Measurements from ENCODE around the gene SMDT1.

Gene SMDT1

DNA sequence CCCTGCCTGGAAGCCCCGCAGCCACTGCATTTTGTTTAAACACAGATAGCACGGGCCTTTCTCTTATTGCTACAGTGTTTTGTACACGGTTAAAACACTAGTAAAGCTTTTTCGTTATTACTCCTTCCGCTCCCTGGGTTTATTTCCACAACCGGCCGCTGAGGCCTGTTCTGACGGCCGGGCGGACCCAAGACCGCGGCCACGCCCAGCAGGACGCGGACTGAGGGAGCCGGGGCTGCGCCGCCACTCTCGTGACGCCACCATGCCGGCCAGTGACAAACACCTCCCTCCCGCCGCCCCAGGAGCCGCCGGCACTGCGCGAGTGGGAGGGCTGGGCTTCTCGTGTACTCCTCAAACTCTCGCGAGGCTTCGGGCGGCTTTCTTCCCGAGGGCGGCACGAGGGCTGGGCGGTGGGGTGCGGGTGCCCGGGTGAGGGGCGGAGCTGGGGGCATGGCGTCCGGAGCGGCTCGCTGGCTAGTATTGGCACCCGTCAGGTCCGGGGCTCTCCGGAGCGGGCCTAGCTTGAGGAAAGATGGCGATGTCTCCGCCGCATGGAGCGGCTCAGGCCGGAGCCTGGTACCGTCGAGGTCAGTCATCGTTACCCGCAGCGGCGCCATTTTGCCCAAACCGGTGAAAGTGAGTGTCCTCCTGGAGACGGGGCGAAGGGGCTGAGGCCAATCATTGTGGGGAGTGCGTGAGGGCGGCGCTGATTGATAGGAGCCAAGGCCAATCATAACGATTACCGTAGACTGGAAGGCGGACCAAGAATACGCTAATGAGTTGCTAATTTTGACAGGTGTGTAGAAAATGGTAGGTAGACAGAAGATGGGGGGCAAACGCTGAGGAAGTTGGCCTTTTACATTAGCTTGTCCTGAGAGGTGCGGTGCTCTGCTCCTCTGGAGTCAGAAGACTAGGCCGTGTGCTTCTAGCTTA is at the start of gene SMDT1:
SMDT1 (plus strand) TSS at position 382 of the 933 bp plus-strand sequence; CDS start at position 451, 69 bp downstream.
- peak; percentile 97 for DNase-seq

DNA sequence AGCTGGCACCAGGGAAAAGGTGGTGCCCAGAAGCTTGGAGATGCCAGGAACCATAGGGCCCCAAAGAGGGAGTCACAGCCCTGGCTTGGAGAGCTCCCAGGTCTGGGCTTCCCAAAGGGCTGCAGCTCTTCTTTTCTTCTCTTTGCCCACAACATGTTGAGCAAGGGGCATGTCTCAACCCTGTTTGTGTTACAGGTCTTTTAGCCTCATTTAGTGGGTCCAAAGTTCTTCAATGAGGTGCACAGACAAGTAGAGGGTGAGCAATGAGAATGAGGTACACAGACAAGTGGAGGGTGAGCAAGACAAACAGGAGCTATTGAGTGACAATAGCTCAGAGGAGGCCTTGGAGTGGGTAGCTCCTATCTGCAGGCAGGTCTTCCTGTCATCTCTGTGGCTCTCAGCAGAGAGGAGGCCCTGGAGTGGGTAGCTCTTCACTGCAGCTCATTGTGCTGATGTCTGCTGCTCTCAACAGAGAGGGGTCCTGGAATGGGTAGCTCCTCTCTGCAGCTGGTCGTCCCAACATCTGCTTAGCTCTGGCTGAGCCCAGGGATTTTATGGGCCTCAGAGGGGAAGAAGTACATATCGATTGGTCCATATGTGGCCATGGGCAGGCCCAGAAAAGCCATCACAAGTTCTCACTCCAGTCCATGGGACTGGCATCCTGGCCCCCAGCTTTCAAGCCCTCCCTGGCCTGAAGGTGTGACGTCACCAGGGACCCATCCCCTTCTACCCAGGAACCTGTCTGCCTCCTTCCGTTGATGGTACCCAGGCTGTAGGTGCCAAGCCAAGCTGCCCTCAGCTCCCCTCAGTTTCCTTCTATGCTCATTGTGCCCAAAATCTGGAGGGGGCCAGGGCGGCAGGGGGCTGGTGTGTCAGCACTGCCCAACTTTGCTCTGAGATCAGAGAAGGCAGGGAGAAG is 46.0 kb upstream of the SMDT1 start:
- no peak for DNase-seq

- no peak for DNase-seq
These were observed 44.2 kb upstream of the SMDT1 start for GRCh38 chr22:42035256-42035655.

DNA sequence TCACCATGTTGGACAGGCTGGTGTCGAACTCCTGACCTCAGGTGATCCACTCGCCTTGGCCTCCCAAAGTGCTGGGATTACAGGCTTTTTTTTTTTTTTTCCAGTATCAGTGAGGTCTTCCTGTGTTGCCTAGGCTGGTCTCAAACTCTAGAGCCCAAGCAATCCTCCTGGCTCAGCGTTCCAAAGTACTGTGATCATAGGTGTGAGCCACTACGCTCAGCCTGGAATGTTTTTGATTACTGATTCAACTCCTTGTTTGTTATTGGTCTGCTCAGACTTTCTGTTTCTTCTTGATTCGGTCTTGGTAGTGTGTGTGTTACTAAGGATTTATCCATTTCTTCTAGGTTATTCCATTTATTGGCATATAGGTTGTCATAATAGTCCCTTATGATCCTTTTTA is 40.2 kb upstream of the SMDT1 start:
- DNase-seq, result no peak

DNA sequence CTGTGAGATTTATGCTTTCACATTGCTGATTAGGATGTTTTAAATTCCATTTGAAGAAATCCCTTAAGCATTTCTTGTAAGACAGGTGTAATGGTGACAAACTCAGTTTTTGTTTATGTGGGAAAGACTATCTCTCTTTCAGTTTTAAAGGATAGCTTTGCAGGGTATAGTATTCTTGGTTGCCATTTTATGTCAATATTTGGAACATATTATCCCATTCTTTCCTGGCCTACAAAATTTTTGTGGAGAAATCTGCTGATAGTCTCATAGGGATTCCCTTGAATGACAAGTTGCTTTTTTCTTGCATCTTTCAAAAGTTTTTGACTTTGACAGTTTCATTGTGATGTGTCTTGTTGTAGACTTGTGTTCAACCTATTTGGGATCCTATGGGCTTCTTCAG is 37.7 kb upstream of the SMDT1 start:
- no peak for DNase-seq

GRCh38 chr22:42050641-42051180 is 28.8 kb upstream of the SMDT1 start:
- DNase-seq, result no peak

DNA sequence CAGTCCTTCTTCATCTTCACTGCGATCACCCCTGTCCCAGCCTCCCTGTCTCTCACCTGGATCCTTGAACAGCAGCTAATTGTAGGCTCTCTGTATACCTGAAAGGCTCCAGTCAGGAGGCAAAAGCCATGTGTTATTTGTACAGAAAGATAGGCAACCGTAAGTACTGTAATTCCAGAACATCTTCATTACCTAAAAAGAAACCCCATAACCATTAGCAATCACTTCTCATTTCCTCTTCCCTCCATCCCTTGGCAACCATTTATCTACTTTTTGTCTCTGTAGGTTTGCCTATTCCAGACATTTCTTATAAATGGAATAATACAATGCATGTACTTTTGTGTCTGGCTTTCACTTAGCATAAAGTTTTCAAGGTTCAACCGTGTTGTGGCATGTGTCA is 26.7 kb upstream of the SMDT1 start:
- DNase-seq, result no peak

DNA sequence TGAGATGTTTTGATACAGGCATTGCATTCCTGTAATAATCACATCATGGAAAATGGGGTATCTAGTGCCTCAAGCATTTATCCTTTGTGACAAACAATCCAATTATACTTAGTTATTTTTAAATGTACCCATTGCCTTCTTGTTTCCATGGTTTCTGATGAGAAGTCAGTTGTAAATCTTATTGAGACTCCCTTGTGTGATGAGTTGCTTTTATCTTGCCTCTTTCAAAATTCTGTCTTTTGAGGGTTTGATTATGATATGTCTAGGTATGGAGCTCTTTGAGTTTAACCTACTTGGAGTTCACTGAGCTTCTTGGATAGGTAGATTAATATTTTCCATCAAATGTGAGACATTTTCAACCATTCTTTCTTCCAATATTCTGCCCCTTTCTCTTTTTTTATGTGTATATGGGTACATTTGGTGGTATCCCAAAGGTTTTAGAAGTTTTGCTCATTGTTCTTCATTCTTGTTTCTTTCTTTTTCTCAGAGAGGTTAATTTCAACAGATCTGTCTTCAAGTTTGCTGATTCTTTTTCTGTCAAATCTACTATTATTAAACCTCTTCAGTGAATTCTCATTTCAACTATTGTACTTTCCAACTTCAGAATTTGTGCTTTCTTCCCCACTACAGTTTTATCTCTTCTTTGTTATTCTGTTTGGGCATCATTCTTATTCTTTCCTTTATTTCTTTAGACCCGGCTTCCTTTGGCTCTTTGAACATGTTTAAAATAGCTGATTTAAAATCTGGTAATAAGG is 22.6 kb upstream of the SMDT1 start:
- no peak for DNase-seq

- DNase-seq, result no peak
These were observed 19.0 kb upstream of the SMDT1 start for GRCh38 chr22:42060489-42060888.

DNA sequence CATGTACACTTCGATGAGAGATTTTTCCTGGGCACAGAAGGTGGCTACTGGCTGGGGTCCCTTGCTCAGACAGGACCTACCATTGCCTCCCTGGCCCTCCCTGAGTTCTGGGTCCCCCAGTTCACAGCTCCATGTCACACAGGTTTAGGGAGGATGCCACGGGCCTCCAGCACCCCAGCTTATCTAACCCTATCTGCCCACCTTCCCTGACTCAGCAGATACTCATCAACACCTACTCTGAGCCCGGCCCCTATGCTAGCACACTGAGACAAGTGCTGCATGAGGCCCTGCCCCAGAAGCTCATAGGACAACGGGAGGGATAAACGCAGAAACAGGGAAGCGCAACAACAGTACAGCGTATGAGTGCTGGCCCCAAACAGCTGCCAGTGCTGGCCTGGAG is 18.5 kb upstream of the SMDT1 start:
- no peak for DNase-seq

GRCh38 chr22:42062506-42063170 is 16.9 kb upstream of the SMDT1 start:
- no peak for DNase-seq

- no peak for DNase-seq
These were observed 14.9 kb upstream of the SMDT1 start for GRCh38 chr22:42064629-42065028.

- DNase-seq, result no peak
These were observed 13.9 kb upstream of the SMDT1 start for GRCh38 chr22:42065438-42066125.

DNA sequence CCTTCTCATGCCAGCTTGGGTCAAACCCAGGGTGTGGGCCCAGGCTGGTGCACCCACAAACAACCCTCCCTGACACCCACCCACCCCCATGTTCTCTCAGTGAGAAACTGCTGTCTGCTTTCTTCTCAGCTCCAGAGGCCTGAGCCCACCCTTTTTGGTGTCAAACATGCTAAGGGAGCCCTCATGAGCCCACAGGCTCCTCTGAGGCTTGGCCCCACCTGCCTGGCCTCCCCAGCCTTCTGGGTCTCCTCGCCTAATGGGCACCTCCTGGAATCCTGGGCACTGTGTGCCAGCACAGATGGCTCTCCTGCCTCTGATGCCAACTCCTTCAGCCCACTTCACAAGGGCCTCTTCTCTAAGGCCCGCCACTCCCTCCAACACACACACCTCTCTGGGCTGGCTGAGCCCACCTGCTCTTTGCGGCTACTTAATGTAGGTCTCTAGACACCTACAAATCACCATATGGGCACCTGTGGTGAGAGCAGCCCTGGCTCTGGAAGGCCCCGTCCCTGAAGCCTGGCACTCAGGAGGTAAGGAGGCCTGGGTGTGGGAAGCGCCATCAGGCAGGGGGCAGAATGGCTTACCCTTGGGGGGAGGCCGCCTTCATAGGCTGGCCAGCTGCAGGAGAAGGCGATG is 13.3 kb upstream of the SMDT1 start:
- no peak for DNase-seq

GRCh38 chr22:42066937-42067336 is 12.6 kb upstream of the SMDT1 start:
- no peak for DNase-seq

- no peak for DNase-seq
These were observed 11.7 kb upstream of the SMDT1 start for GRCh38 chr22:42067671-42068251.

DNA sequence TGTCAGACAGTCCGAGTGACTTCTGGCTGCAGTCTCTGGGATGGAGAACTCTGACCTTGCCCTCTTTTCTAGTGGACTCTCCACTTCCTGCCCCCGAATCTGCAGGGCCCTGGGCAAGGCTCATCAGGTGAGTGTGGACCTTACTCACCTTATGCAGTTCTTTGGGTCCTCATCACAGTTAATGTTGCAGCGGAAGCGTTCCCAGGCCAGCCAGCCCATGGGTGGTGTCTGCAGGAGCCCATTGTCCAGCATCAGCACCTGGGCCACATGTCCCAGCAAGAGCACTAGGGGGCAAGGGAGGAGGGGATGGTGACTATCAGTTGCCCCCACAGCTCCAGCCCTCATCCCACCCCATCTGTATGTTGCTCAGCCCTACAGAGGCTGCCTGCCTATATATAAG is 11.2 kb upstream of the SMDT1 start:
- DNase-seq, result no peak

DNA sequence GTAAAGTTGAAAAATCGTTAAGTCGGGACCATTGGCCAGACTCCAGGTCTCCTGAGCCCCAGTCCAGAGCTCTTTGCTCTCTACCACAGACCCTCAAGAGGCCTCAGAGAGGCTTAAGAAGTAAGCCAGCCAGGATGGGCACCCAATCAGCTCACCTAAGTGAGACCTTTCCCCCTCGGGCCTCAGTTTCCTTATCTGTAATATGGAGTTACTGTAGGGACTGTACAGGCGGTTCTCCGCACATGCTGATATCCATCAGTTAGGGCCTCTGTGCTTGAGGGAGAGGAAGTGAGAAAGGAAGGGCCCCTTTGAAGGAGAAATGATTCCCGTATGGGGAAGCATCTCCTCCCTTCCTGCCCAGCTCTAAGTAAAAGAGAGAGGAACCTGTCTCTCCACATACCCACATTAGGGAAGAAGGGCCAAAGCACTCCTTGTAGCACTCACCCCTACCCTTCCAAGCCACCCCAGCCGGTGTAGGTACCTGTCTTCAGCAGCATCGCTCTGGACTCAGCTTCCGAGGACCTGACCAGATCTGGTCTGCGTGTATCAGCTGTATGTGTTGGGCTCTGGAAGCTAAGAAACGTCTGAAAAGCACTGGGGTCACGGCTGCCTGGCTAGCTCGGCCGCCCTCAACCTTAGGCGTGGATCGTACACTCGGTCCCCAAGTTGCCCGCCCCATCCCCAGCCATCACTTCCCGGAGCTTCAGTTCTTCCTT is 9.5 kb upstream of the SMDT1 start:
- DNase-seq, result peak; percentile 55

- DNase-seq, result peak; percentile 99
These were observed 8.7 kb upstream of the SMDT1 start, which contains the start of gene NAGA for GRCh38 chr22:42070517-42071422. TSS of gene NAGA (minus strand) at chr22:42070812. CDS start at chr22:42070297, 515 bp downstream.

Measured in GDM1 (cell line).